GM21619 (cell line): ENCODE results near the gene ERGIC1.

Source experiments
- ATAC-seq: cut with Tn5 transposase; IDR thresholded peaks from one replicate; pipeline ENCODE4 v1.9.1; 2021; ENCODE audit not compliant: unreplicated experiment

The ERGIC1 gene

GRCh38 chr5:172939611-172940267, 105.7 kb downstream of the ERGIC1 start:
- no peak for ATAC-seq

GRCh38 chr5:172940268-172941066, 106.4 kb downstream of the ERGIC1 start:
- no peak for ATAC-seq

GRCh38 chr5:172941067-172941516, 107.0 kb downstream of the ERGIC1 start:
- no peak for ATAC-seq

- ATAC-seq: no peak
Measured at GRCh38 chr5:172942556-172942955, 108.5 kb downstream of the ERGIC1 start.

GRCh38 chr5:172943283-172943841, 109.3 kb downstream of the ERGIC1 start:
- no peak for ATAC-seq

GRCh38 chr5:172943906-172944305, 109.9 kb downstream of the ERGIC1 start:
- no peak for ATAC-seq

- ATAC-seq: no peak
Measured at GRCh38 chr5:172944741-172945140, 110.7 kb downstream of the ERGIC1 start.

GRCh38 chr5:172945151-172945550, 111.1 kb downstream of the ERGIC1 start:
- no peak for ATAC-seq

- ATAC-seq: no peak
Measured at GRCh38 chr5:172946146-172946545, 112.1 kb downstream of the ERGIC1 start.

- ATAC-seq: no peak
Measured at GRCh38 chr5:172949426-172949825, 115.4 kb downstream of the ERGIC1 start.

GRCh38 chr5:172950176-172950965, 116.3 kb downstream of the ERGIC1 start:
- no peak for ATAC-seq

GRCh38 chr5:172951371-172952033, 117.5 kb downstream of the ERGIC1 start:
- ATAC-seq: no peak

- ATAC-seq: no peak
Measured at GRCh38 chr5:172952034-172952511, 118.0 kb downstream of the ERGIC1 start.

GRCh38 chr5:172953776-172954675, 120.0 kb downstream of the ERGIC1 start:
- no peak for ATAC-seq

- no peak for ATAC-seq
Measured at GRCh38 chr5:172954751-172955159, 120.7 kb downstream of the ERGIC1 start.

GRCh38 chr5:172956228-172956627, 122.2 kb downstream of the ERGIC1 start:
- ATAC-seq: no peak

GRCh38 chr5:172956936-172957335, 122.9 kb downstream of the ERGIC1 start:
- no peak for ATAC-seq

GRCh38 chr5:172957458-172957857, 123.4 kb downstream of the ERGIC1 start:
- no peak for ATAC-seq

GRCh38 chr5:172958331-172959046, 124.4 kb downstream of the ERGIC1 start:
- ATAC-seq: peak; percentile 64
